Glutamatergic neuron (in vitro differentiated cells): ENCODE results near the gene TNNC1. TPM values are rescaled to one million over a fixed set of nuclear protein-coding genes. Genes with fewer than 3 reads are reported as not detected.

Experiments used
- DNase-seq: peaks from one replicate; pipeline ENCODE4 v3.0.0; 2022
- H3K27ac Mint-ChIP-seq: one replicate; pipeline ENCODE4 v1.8.0; 2020; ENCODE audit warnings: mild to moderate bottlenecking, mixed read lengths, inconsistent platforms; ENCODE audit not compliant: unreplicated experiment
- H3K27me3 Mint-ChIP-seq: one replicate; pipeline ENCODE4 v1.8.0; 2020; ENCODE audit warnings: mild to moderate bottlenecking, moderate library complexity, mixed read lengths, inconsistent platforms; ENCODE audit not compliant: unreplicated experiment
- H3K36me3 Mint-ChIP-seq: one replicate; pipeline ENCODE4 v1.8.0; 2020; ENCODE audit warnings: mild to moderate bottlenecking, mixed read lengths, inconsistent platforms; ENCODE audit not compliant: unreplicated experiment
- H3K4me1 Mint-ChIP-seq: one replicate; pipeline ENCODE4 v1.8.0; 2020; ENCODE audit warnings: mild to moderate bottlenecking, low read depth, mixed read lengths, inconsistent platforms; ENCODE audit not compliant: unreplicated experiment
- H3K4me3 Mint-ChIP-seq: one replicate; pipeline ENCODE4 v1.8.0; 2020; ENCODE audit warnings: mild to moderate bottlenecking, mixed read lengths, inconsistent platforms; ENCODE audit not compliant: unreplicated experiment
- H3K9me3 Mint-ChIP-seq: one replicate; pipeline ENCODE4 v1.8.0; 2020; ENCODE audit warnings: mild to moderate bottlenecking, moderate library complexity, mixed read lengths, inconsistent platforms; ENCODE audit not compliant: unreplicated experiment
- total RNA-seq: library from RNA; stranded (reverse); fragmentation: NEBNext Ultra II Directional; extraction: Animal tissue kit (Norgen Biotek cat#: 25700); gene quantifications from one replicate; pipeline ENCODE4 v1.2.1, GENCODE V29; 2021; ENCODE audit not compliant: unreplicated experiment
- TF ChIP-seq, protein P1 (sequence below): fragments of 200-600 bp; sonication (generic); IDR thresholded peaks from one replicate; pipeline ENCODE4 v1.5.0; 2021; ENCODE audit not compliant: partially characterized antibody, unreplicated experiment

The TNNC1 gene
- total RNA-seq, 1 donor from 2014 or later, result 2.7 TPM

DNA sequence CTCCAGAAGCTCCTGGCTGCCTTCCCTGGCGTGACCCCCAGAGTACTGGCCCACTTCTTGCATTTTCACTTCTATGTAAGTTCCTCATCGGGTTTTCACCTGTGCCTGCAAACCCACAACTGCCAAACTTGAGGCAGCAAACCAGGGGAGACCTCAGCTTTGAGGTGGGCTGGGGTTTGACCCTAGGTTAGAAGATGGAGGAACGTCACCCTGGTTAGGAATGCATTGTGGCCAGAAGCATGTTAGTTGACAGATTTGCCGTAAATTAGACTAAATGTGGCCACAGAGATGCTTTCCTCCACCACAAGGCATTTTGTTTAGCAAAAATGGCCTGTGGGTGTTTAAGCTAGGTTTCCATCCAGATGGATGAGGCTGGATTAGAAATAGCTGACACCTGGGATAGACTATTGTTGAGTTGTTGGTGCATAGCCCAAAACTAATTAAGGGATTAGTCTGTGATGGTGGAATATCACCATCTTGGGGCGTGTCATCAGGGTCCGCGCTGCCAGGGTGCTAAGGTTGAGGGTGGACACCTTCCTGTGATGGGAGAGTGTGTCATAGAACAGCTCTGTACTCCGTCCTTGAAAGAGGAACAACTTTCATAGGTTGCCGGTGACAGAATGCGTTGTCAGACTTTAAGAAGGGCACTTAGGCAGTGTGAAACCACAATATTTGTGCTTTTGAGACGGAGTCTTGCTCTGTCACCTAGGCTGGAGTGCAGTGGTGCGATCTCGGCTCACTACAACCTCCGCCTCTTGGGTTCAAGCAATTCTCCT, 5.1 kb upstream of the TNNC1 start:
- no peak overlapping the region for H3K4me3 Mint-ChIP-seq
- peaks cover 4% of the 10 kb centered on the region for H3K36me3 Mint-ChIP-seq

DNA sequence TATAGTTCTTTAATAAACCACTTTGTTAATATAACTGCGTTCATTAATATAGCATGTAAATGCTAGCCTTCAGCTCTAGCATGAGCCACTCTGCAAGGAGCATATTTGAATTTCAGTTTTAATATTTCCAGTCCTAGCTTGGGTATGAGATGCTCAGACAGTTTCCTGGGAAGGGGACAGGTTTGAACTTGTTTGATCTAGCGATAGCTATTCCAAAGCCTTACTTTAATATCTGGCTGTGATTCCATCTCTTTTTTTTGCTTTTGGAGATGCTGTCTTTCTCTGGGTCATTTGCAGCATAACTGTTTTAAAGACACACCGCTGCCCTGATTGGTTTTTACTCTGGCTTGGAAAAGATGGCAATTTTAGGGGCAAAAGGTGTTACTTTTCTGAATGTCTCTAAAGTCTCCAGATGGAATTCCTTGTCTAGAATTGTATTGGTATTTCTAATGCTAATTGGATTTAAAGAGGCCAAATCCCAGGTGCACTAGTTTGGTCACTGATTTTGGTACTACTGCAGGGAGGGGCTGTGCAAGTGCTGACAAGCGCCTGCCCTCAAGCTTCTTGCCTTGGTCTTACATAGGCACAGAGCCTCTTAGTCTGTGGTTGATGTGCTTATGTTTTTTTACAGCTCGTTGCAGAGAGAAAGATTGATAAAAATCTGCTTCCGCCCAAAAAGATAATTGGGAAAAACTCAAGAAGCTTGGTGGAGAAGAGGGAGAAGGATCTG, 4.4 kb upstream of the TNNC1 start:
- Mint-ChIP-seq H3K9me3 (peaks cover 13% of the 10 kb centered on the region), H3K36me3 (peaks cover 4% of the 10 kb centered on the region), H3K4me3 (peak overlapping the region; percentile 96), H3K27ac (no peak overlapping the region), H3K27me3 (peaks cover 10% of the 10 kb centered on the region), H3K4me1 (peaks cover 21% of the 10 kb centered on the region)
- no peak for DNase-seq
- TF ChIP-seq, protein P1, sequence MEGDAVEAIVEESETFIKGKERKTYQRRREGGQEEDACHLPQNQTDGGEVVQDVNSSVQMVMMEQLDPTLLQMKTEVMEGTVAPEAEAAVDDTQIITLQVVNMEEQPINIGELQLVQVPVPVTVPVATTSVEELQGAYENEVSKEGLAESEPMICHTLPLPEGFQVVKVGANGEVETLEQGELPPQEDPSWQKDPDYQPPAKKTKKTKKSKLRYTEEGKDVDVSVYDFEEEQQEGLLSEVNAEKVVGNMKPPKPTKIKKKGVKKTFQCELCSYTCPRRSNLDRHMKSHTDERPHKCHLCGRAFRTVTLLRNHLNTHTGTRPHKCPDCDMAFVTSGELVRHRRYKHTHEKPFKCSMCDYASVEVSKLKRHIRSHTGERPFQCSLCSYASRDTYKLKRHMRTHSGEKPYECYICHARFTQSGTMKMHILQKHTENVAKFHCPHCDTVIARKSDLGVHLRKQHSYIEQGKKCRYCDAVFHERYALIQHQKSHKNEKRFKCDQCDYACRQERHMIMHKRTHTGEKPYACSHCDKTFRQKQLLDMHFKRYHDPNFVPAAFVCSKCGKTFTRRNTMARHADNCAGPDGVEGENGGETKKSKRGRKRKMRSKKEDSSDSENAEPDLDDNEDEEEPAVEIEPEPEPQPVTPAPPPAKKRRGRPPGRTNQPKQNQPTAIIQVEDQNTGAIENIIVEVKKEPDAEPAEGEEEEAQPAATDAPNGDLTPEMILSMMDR, result no peak

More for the DNA sequence above, 5.1 kb upstream of the TNNC1 start:
- TF ChIP-seq, protein P1, result no peak
- Mint-ChIP-seq H3K4me1 (peaks cover 17% of the 10 kb centered on the region), H3K9me3 (peaks cover 10% of the 10 kb centered on the region), H3K27ac (no peak overlapping the region), H3K27me3 (peaks cover 10% of the 10 kb centered on the region)
- no peak for DNase-seq

DNA sequence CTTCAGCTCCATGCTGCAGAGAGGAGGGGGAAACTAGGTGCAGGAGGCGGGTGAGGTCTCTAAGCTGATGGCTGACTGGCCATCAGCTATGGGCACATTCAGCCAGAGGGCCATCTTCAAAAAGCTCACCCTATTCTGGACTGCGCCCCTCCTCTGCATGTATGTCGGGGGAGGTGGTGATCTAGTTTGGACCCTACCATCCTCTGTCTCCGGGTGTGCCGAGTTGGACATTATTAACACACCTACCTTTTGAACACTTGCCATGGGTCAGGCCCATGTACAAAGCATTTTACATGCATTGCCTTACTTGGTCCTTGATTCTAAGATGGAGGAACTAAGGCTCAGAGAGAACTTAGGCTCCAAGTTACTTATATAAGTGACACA, 3.0 kb upstream of the TNNC1 start:
- peak overlapping the region; percentile 92 for H3K27ac Mint-ChIP-seq
- H3K27me3 Mint-ChIP-seq, result peaks cover 10% of the 10 kb centered on the region
- no peak for DNase-seq
- peaks cover 4% of the 10 kb centered on the region for H3K36me3 Mint-ChIP-seq
- TF ChIP-seq, protein P1, result no peak
- H3K4me3 Mint-ChIP-seq, result peak overlapping the region; percentile 96
- H3K9me3 Mint-ChIP-seq, result peaks cover 13% of the 10 kb centered on the region
- peaks cover 21% of the 10 kb centered on the region for H3K4me1 Mint-ChIP-seq

DNA sequence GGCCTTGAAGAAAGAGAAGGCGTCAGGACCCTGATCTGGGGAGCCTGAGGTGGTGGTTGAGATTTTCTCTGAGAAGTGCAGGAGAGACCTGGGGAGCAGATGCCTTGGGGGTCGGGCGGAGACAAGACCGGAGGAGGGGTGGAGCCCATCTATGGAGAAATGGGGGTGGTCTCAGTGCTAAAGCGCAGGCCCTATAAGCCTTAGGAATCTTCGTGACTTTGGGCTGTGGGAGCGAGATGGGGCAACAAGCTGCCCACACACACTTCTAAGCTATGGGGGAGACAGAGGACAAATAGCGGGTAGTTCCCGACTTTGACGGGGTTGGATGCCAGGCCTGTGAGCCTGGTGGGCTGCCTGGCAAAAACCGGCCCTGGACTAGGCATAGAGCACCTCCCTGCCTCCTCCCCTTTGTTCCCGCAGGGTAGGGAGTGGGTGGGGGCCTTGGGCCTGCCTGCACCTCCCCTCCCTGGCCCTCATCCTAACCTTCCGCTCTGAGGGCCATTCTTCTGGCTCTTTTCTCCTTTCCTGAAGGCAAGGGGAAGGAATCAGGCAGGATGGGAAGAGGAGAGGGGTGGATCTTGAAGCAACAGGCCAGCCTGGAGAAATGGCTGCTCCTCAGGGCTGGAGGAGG, 2.4 kb upstream of the TNNC1 start:
- H3K27me3 Mint-ChIP-seq, result peaks cover 10% of the 10 kb centered on the region
- peaks cover 13% of the 10 kb centered on the region for H3K9me3 Mint-ChIP-seq
- H3K4me3 Mint-ChIP-seq, result peak overlapping the region; percentile 96
- peaks cover 4% of the 10 kb centered on the region for H3K36me3 Mint-ChIP-seq
- H3K27ac Mint-ChIP-seq, result peak overlapping the region; percentile 92
- H3K4me1 Mint-ChIP-seq, result peaks cover 24% of the 10 kb centered on the region
- no peak for DNase-seq
- TF ChIP-seq, protein P1, result no peak
